Kidney (tissue), 14 donors: ENCODE results near the gene FAM107A. TPM values are rescaled to one million over a fixed set of nuclear protein-coding genes. Genes with fewer than 3 reads are reported as not detected.
A peak's percentile ranks its signal among the peaks of the same experiment; 100 is the strongest.

ENCODE experiments used
- DNase-seq, 5 donors: peaks; one replicate each; pipeline ENCODE4 v3.0.0-alpha.2; 2013 to 2020
- FAIRE-seq: peaks from 2 replicates; lab custom pipeline; 2012; peaks lifted over from hg19 to GRCh38; lab: Jason Lieb, UNC
- H3K27ac ChIP-seq, 2 donors: one replicate each; pipeline ENCODE4 v1.7.0; 2013; ENCODE audit warnings: low read depth in 2 of 2, low read length in 2 of 2, inconsistent platforms in 1 of 2
- H3K27me3 ChIP-seq: one replicate; pipeline ENCODE4 v1.7.1; 2013; ENCODE audit warnings: low read length, inconsistent platforms; ENCODE audit not compliant: control insufficient read depth, insufficient read depth
- H3K36me3 ChIP-seq, 3 donors: one replicate each; pipeline versions ENCODE4 v1.7.0 to v1.7.1; 2013; ENCODE audit warnings: low read length in 3 of 3, control low read depth in 1 of 3, inconsistent platforms in 1 of 3; ENCODE audit not compliant: insufficient read depth in 3 of 3, control insufficient read depth in 2 of 3
- H3K4me1 ChIP-seq, 3 donors: one replicate each; pipeline versions ENCODE4 v1.7.0 to v1.7.1; 2013; ENCODE audit warnings: low read length in 3 of 3, inconsistent platforms in 1 of 3, low read depth in 1 of 3; ENCODE audit not compliant: control insufficient read depth in 2 of 3, insufficient read depth in 2 of 3
- H3K4me3 ChIP-seq, 3 donors: one replicate each; pipeline versions ENCODE4 v1.7.0 to v1.8.1; 2013; ENCODE audit warnings: low read length in 3 of 3, control low read depth in 1 of 3, inconsistent platforms in 1 of 3
- H3K9ac ChIP-seq, 3 donors: one replicate each; pipeline versions ENCODE4 v1.7.0 to v1.7.1; 2013; ENCODE audit warnings: low read length in 3 of 3, control low read depth in 1 of 3, inconsistent platforms in 1 of 3
- H3K9me3 ChIP-seq, 3 donors: one replicate each; pipeline versions ENCODE4 v1.7.0 to v1.7.1; 2013; ENCODE audit warnings: low read length in 3 of 3, control low read depth in 1 of 3, inconsistent platforms in 1 of 3; ENCODE audit not compliant: control insufficient read depth in 2 of 3, insufficient read depth in 1 of 3
- intact Hi-C: fragments of 100-400 bp; cut with DNase I; formaldehyde crosslinking; loops from one replicate; pipeline ENCODE4 v1.11.1; 2022
- polyA plus RNA-seq: library from polyadenylated mRNA; stranded (reverse); fragments of 350-450 nt; fragmentation: Illumina TruSeq; extraction: RNeasy Lipid Tissue Mini Kit (QIAGEN cat#74804); gene quantifications from one replicate; pipeline ENCODE4 v1.2.3, GENCODE V29; 2014; ENCODE audit warnings: low read depth, low replicate concordance; ENCODE audit not compliant: insufficient read depth
- total RNA-seq: library from RNA; stranded (reverse); fragmentation: NEBNext Ultra II Directional; extraction: Animal tissue kit (Norgen Biotek cat#: 25700); gene quantifications from one replicate; pipeline ENCODE4 v1.2.1, GENCODE V29; 2021
- TF ChIP-seq, protein P1 (sequence below): IDR thresholded peaks from 3 replicates; pipeline ENCODE4 v1.5.1; 2012; ENCODE audit warnings: mild to moderate bottlenecking, moderate library complexity, borderline replicate concordance; ENCODE audit not compliant: insufficient read depth; ENCODE audit errors: extremely low read depth
- donor health status: control.
- donor health status: control.
- donor health status: control.
- donor health status: control.
- donor health status: control.
- donor health status: DM: yes; HTN: yes; CAD: no.
- donor health status: Normal renal cell carcinoma (clear cell type).

FAM107A gene
- total and polyA plus RNA-seq, 2 donors from 2014 or later, result 52.5 to 180 TPM

DNA sequence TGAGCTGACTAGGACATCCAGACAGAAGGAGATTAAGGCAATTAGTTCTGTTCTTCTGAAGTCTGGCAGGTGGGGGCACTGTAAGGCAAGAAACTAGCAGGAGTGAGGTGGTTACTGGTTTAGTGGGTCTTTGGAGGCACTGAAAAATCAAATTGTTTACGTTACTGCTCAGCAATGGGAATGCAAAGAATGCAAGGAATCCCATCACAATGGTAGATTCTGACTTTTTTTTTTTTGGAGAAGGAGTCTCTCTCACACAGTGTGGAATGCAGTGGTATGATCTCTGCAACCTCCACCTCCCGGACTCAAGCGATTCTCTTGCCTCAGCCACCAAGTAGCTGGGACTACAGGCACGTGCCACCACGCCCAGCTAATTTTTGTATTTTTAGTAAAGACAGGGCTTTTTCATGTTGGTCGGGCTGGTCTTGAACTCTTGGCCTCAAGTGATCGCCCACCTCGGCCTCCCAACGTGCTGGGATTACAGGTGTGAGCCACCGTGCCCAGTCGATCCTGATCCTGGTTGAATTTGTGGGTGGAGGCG, 16.4 kb downstream of the FAM107A start:
- TF ChIP-seq, protein P1, sequence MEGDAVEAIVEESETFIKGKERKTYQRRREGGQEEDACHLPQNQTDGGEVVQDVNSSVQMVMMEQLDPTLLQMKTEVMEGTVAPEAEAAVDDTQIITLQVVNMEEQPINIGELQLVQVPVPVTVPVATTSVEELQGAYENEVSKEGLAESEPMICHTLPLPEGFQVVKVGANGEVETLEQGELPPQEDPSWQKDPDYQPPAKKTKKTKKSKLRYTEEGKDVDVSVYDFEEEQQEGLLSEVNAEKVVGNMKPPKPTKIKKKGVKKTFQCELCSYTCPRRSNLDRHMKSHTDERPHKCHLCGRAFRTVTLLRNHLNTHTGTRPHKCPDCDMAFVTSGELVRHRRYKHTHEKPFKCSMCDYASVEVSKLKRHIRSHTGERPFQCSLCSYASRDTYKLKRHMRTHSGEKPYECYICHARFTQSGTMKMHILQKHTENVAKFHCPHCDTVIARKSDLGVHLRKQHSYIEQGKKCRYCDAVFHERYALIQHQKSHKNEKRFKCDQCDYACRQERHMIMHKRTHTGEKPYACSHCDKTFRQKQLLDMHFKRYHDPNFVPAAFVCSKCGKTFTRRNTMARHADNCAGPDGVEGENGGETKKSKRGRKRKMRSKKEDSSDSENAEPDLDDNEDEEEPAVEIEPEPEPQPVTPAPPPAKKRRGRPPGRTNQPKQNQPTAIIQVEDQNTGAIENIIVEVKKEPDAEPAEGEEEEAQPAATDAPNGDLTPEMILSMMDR, result peak; percentile 36
- peaks cover 0 to 2% (median 0%) of the 10 kb centered on the region in 3 donors for H3K36me3 ChIP-seq
- H3K9ac ChIP-seq, result no peak overlapping the region
- no peaks in the 10 kb centered on the region for H3K9me3 ChIP-seq
- H3K27me3 ChIP-seq, result no peaks in the 10 kb centered on the region
- no peak for FAIRE-seq
- no peak overlapping the region for H3K27ac ChIP-seq
- DNase-seq, result peak; percentile 23 to 91 (median 67)
- peaks cover 0 to 5% (median 0%) of the 10 kb centered on the region in 3 donors for H3K4me1 ChIP-seq
- no peak overlapping the region for H3K4me3 ChIP-seq
- intact Hi-C loops, result no loop called here

DNA sequence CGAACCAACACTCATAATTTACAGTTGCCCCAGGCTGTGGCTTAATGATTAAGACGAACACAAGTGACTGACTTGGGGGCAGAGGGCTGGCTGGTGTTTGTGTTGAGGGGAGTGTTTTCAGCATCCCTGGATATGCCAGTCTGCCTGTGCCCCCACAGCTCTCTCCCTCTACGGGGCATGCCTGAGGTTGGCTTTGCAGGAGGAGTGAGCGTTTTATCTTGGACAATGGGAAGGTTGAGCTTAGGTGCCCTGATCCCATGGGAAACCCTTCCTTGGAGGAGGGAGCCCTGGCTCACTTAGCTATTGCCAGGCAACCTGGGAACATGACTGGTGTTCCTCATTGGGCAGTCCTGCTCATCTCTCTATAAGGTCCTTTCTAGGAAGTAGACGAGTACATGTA, 17.6 kb downstream of the FAM107A start:
- FAIRE-seq, result no peak
- DNase-seq, result peak in 1 of 5 donors; percentile 28
- Histone ChIP-seq H3K27me3 (no peaks in the 10 kb centered on the region), H3K4me1 (peaks cover 0 to 5% (median 0%) of the 10 kb centered on the region in 3 donors), H3K27ac (no peak overlapping the region), H3K9me3 (no peaks in the 10 kb centered on the region), H3K36me3 (peaks cover 0 to 2% (median 0%) of the 10 kb centered on the region in 3 donors), H3K4me3 (no peak overlapping the region), H3K9ac (no peak overlapping the region)
- TF ChIP-seq, protein P1, result no peak
- intact Hi-C loops, result no loop called here

GRCh38 chr3:58557491-58557890, 19.7 kb downstream of the FAM107A start:
- H3K9me3 ChIP-seq, result no peaks in the 10 kb centered on the region
- no peak for FAIRE-seq
- intact Hi-C loops, result no loop called here
- no peaks in the 10 kb centered on the region for H3K36me3 ChIP-seq
- TF ChIP-seq, protein P1, result no peak
- H3K9ac ChIP-seq, result no peak overlapping the region
- peaks cover 0 to 5% (median 0%) of the 10 kb centered on the region in 3 donors for H3K4me1 ChIP-seq
- H3K4me3 ChIP-seq, result no peak overlapping the region
- H3K27me3 ChIP-seq, result no peaks in the 10 kb centered on the region
- DNase-seq, result peak in 2 of 5 donors; percentile 64 to 72
- peak overlapping the region in 1 of 2 donors; percentile 17 for H3K27ac ChIP-seq

DNA sequence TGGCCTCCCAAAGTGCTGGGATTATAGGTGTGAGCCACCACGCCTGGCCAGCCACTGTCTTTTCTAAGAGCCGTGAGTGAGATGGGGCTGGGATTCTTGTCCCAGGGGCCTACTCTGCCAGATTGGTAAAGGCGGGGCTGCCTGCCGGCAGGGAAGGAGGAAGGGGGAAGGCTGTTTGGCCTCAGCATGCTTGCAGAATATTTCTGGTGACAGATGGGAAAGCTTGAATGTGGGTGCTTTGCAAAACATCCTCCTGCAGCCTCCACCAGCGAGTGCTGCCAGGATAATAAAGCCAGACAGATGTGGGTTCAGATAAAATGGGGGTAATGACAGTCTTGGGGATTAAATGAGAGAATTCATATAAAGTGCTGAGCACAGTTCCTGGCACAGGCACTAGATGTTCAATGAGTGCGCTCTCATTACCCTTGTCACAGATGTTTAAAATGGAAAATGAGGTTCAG, 20.4 kb downstream of the FAM107A start:
- peak overlapping the region in 1 of 3 donors; percentile 12 for H3K9ac ChIP-seq
- FAIRE-seq, result no peak
- no peaks in the 10 kb centered on the region for H3K27me3 ChIP-seq
- H3K36me3 ChIP-seq, result no peaks in the 10 kb centered on the region
- intact Hi-C loops, result no loop called here
- no peak overlapping the region for H3K4me3 ChIP-seq
- TF ChIP-seq, protein P1, result no peak
- H3K4me1 ChIP-seq, result peaks cover 0 to 5% (median 0%) of the 10 kb centered on the region in 3 donors
- no peak for DNase-seq
- H3K27ac ChIP-seq, result peak overlapping the region in 1 of 2 donors; percentile 17
- no peaks in the 10 kb centered on the region for H3K9me3 ChIP-seq
